Measurements from ENCODE around the gene LTBP4.
"Not testable (repeated sequence)": the region's sequence is repeated elsewhere in the genome, so short reads cannot be mapped to it uniquely, and the experiment has no call there.

The LTBP4 gene

GRCh38 chr19:40613690-40614621, 12.8 kb downstream of the LTBP4 start:
- DNase-seq: no peak

GRCh38 chr19:40614622-40615411, 13.6 kb downstream of the LTBP4 start:
- DNase-seq: no peak

GRCh38 chr19:40616178-40616577, 15.0 kb downstream of the LTBP4 start:
- DNase-seq: no peak

GRCh38 chr19:40616941-40617340, 15.8 kb downstream of the LTBP4 start:
- no peak for DNase-seq

- no peak for DNase-seq
Measured at GRCh38 chr19:40617961-40618360, 16.8 kb downstream of the LTBP4 start.

GRCh38 chr19:40619333-40620160, 18.4 kb downstream of the LTBP4 start:
- DNase-seq: no peak

- DNase-seq: no peak
Measured at GRCh38 chr19:40620161-40620485, 19.0 kb downstream of the LTBP4 start.

- no peak for DNase-seq
Measured at GRCh38 chr19:40621283-40621682, 20.1 kb downstream of the LTBP4 start.

GRCh38 chr19:40621966-40622772, 21.0 kb downstream of the LTBP4 start:
- no peak for DNase-seq

- no peak for DNase-seq
Measured at GRCh38 chr19:40622773-40623075, 21.6 kb downstream of the LTBP4 start.

- DNase-seq: no peak
Measured at GRCh38 chr19:40623403-40624251, 22.5 kb downstream of the LTBP4 start.

GRCh38 chr19:40624369-40625153, 23.4 kb downstream of the LTBP4 start:
- DNase-seq: not testable (repeated sequence)

GRCh38 chr19:40625406-40626120, 24.4 kb downstream of the LTBP4 start:
- DNase-seq: no peak

- no peak for DNase-seq
Measured at GRCh38 chr19:40626918-40627317, 25.7 kb downstream of the LTBP4 start.

GRCh38 chr19:40627486-40628279, 26.5 kb downstream of the LTBP4 start:
- no peak for DNase-seq

- DNase-seq: no peak
Measured at GRCh38 chr19:40629346-40629745, 28.2 kb downstream of the LTBP4 start.

GRCh38 chr19:40630571-40631160, 29.5 kb downstream of the LTBP4 start:
- no peak for DNase-seq

- no peak for DNase-seq
Measured at GRCh38 chr19:40632311-40633036, 31.3 kb downstream of the LTBP4 start.
